Fibroblast of the aortic adventitia (primary cell): ENCODE results near the gene KCTD16. TPM values are rescaled to one million over a fixed set of nuclear protein-coding genes. Genes with fewer than 3 reads are reported as not detected.
A peak's percentile ranks its signal among the peaks of the same experiment; 100 is the strongest.

Experiments
- DNase-seq: peaks from one replicate; pipeline ENCODE4 v3.0.0-alpha.2; 2010; ENCODE audit warnings: low read depth
- H3K4me3 ChIP-seq: 2 replicates; pipeline ENCODE4 v1.5.1; 2011; ENCODE audit warnings: low read depth, mild to moderate bottlenecking, control low read depth, low read length, moderate library complexity
- CTCF ChIP-seq: IDR thresholded peaks from 2 replicates; pipeline ENCODE4 v1.5.1; 2011; ENCODE audit warnings: mild to moderate bottlenecking, low read length, control low read depth, inconsistent platforms; ENCODE audit not compliant: insufficient read depth
- total RNA-seq: library from RNA; depleted of rRNA; stranded (reverse); fragments of >200 nt; gene quantifications from 2 replicates; pipeline ENCODE4 v1.2.3, GENCODE V29; 2012; ENCODE audit warnings: low replicate concordance

KCTD16 gene
- total RNA-seq, 1 donor = 12.6 TPM

- no peak overlapping the region for H3K4me3 ChIP-seq
- no peak for DNase-seq
These were observed 22.0 kb downstream of the KCTD16 start for GRCh38 chr5:144192661-144193060.

GRCh38 chr5:144194144-144194543 lies 23.5 kb downstream of the KCTD16 start:
- TF ChIP-seq CTCF = no peak
- no peak for DNase-seq
- no peak overlapping the region for H3K4me3 ChIP-seq

More at GRCh38 chr5:144192661-144193060, 22.0 kb downstream of the KCTD16 start:
- TF ChIP-seq CTCF = no peak

- no peak for DNase-seq
- TF ChIP-seq CTCF = no peak
- no peak overlapping the region for H3K4me3 ChIP-seq
These were observed 24.8 kb downstream of the KCTD16 start for GRCh38 chr5:144195448-144195847.

- peak; percentile 29 for TF ChIP-seq CTCF
- H3K4me3 ChIP-seq = no peak overlapping the region
- DNase-seq = no peak
These were observed 25.9 kb downstream of the KCTD16 start for GRCh38 chr5:144196612-144197011.

GRCh38 chr5:144198386-144198785 lies 27.7 kb downstream of the KCTD16 start:
- DNase-seq = peak; percentile 28
- TF ChIP-seq CTCF = no peak
- no peak overlapping the region for H3K4me3 ChIP-seq

- no peak overlapping the region for H3K4me3 ChIP-seq
- no peak for TF ChIP-seq CTCF
- no peak for DNase-seq
These were observed 30.9 kb downstream of the KCTD16 start for GRCh38 chr5:144201588-144201987.

- TF ChIP-seq CTCF = no peak
- no peak overlapping the region for H3K4me3 ChIP-seq
These were observed 31.4 kb downstream of the KCTD16 start for GRCh38 chr5:144202072-144202471.

More at GRCh38 chr5:144202072-144202471, 31.4 kb downstream of the KCTD16 start:
- peak; percentile 49 for DNase-seq
